Neutrophil (primary cell): ENCODE data around the gene ASTN1.

Source experiments
- H3K27ac ChIP-seq: fragments of 200-600 bp; sonication (generic); 2 replicates; pipeline ENCODE4 v1.5.1; 2016; ENCODE audit warnings: mild to moderate bottlenecking, moderate library complexity
- H3K27me3 ChIP-seq: fragments of 200-600 bp; sonication (generic); 2 replicates; pipeline ENCODE4 v1.6.0; 2016; ENCODE audit warnings: mild to moderate bottlenecking
- H3K36me3 ChIP-seq: fragments of 200-600 bp; sonication (generic); 2 replicates; pipeline ENCODE4 v1.5.1; 2017
- H3K4me1 ChIP-seq, 2 experiments: fragments of 200-600 bp in 1 of 2; sonication (generic) in 1 of 2; 1 replicate in 1 of 2; 2 replicates in 1 of 2; pipeline versions ENCODE4 v1.5.1 to v1.6.1; 2013 to 2016; ENCODE audit warnings: low read depth in 1 of 2, low read length in 1 of 2, mild to moderate bottlenecking in 1 of 2, moderate library complexity in 1 of 2; ENCODE audit not compliant: control insufficient read depth in 1 of 2, insufficient read depth in 1 of 2
- H3K4me3 ChIP-seq, 2 experiments: fragments of 200-600 bp in 1 of 2; sonication (generic) in 1 of 2; 1 replicate in 1 of 2; 2 replicates in 1 of 2; pipeline ENCODE4 v1.5.1; 2013 to 2016; ENCODE audit warnings: low read depth in 1 of 2, low read length in 1 of 2, mild to moderate bottlenecking in 1 of 2, moderate library complexity in 1 of 2
- H3K9me3 ChIP-seq: fragments of 200-600 bp; sonication (generic); 2 replicates; pipeline ENCODE4 v1.5.1; 2016
- CTCF ChIP-seq: fragments of 200-600 bp; sonication (generic); IDR thresholded peaks from 2 replicates; pipeline ENCODE4 v1.5.1; 2016; ENCODE audit warnings: antibody characterized with exemption

ASTN1 gene

GRCh38 chr1:176820391-176821031, 344.0 kb downstream of the ASTN1 start:
- Histone ChIP-seq H3K36me3 (no peaks in the 10 kb centered on the region), H3K27me3 (no peaks in the 10 kb centered on the region), H3K4me1 (no peaks in the 10 kb centered on the region), H3K4me3 (no peak overlapping the region), H3K27ac (no peak overlapping the region), H3K9me3 (no peaks in the 10 kb centered on the region)
- TF ChIP-seq CTCF = no peak

- no peak for TF ChIP-seq CTCF
- H3K9me3 ChIP-seq = no peaks in the 10 kb centered on the region
- H3K4me1 ChIP-seq = no peaks in the 10 kb centered on the region
- no peaks in the 10 kb centered on the region for H3K36me3 ChIP-seq
- H3K27me3 ChIP-seq = no peaks in the 10 kb centered on the region
- H3K4me3 ChIP-seq = no peak overlapping the region
- no peak overlapping the region for H3K27ac ChIP-seq
Observed at GRCh38 chr1:176816232-176816631, 348.3 kb downstream of the ASTN1 start.

- H3K27me3 ChIP-seq = no peaks in the 10 kb centered on the region
- H3K4me1 ChIP-seq = no peaks in the 10 kb centered on the region
- no peaks in the 10 kb centered on the region for H3K9me3 ChIP-seq
- H3K36me3 ChIP-seq = no peaks in the 10 kb centered on the region
- H3K27ac ChIP-seq = no peak overlapping the region
- no peak overlapping the region for H3K4me3 ChIP-seq
- no peak for TF ChIP-seq CTCF
Observed at GRCh38 chr1:176815621-176816020, 348.9 kb downstream of the ASTN1 start.

- Histone ChIP-seq H3K9me3 (no peaks in the 10 kb centered on the region), H3K27ac (no peak overlapping the region), H3K4me3 (no peak overlapping the region), H3K36me3 (no peaks in the 10 kb centered on the region), H3K27me3 (no peaks in the 10 kb centered on the region), H3K4me1 (no peaks in the 10 kb centered on the region)
- no peak for TF ChIP-seq CTCF
Observed at GRCh38 chr1:176811511-176812288, 352.8 kb downstream of the ASTN1 start.

DNA sequence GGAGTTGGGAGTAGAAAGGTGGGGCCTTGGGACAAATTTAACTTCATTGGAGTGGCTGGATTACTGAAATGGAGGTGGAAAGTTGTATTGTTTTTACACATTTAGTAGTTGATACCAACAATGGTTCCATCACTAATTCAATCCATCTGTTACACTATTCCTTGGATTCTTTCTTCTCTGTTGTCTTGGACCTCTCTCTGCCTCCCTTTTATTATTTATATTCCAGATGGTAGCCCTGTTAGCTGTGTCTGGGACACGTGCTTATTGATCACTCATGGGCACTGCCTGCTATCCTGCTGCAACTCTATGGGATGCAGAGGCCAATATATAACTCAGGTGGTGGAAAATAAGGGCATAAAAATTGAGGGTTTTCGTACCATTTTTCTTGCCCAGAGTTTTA, 355.2 kb downstream of the ASTN1 start:
- Histone ChIP-seq H3K9me3 (no peaks in the 10 kb centered on the region), H3K27me3 (no peaks in the 10 kb centered on the region), H3K36me3 (no peaks in the 10 kb centered on the region), H3K4me3 (no peak overlapping the region), H3K27ac (no peak overlapping the region), H3K4me1 (no peaks in the 10 kb centered on the region)
- no peak for TF ChIP-seq CTCF
